Daoy (cell line): Measurements from ENCODE around the gene DUOXA1. TPM values are rescaled to one million over a fixed set of nuclear protein-coding genes. Genes with fewer than 3 reads are reported as not detected.
"Not testable (repeated sequence)": the region's sequence is repeated elsewhere in the genome, so short reads cannot be mapped to it uniquely, and the experiment has no call there.

Experiments used
- DNase-seq: peaks from one replicate; pipeline ENCODE4 v3.0.0-alpha.2; 2015; ENCODE audit warnings: low read depth
- total RNA-seq: library from RNA; depleted of rRNA; stranded (reverse); fragments of >200 nt; shearing (Covaris generic); gene quantifications from 2 replicates; pipeline ENCODE4 v1.2.3, GENCODE V29; 2014

Gene DUOXA1
- total RNA-seq, 1 experiment from 2014 or later = not detected

DNA sequence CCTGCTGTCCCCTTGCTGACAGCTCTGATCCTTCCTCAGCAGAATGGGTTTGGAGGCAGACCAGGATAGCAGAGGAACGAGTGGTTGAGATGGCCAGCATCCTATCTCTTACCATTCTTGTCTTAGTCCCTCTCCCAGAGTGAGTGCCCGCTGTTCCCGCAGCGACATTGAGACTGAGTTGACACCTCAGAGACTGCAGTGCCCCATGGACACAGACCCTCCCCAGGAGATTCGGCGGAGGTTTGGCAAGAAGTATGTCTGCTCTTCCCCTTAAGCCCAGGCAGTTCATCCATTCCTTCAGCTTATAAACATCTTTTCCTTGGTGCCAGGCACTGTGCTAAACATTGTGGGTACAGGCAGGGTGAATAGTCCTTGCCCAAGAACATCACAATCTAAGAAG lies 21.3 kb upstream of the DUOXA1 start:
- no peak for DNase-seq

DNA sequence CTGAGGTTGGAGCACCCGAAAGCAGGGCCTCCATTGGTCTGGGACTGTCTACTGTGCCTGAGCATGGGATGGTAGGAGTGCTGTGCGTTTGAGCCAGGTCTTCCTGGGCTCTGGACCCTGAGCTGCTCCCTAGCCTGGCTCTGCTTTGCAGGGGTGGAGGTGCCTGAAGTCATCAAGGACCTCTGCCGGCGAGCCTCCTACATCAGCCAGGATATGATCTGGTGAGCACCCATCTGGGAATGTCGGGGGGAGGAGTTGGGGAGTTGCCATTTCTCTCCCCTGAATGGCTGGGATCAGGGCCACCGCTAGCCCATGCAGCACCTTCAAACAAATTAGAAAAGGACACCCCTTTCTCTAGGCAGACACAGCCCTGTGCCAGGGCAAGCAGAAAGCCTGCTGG lies 20.8 kb upstream of the DUOXA1 start:
- no peak for DNase-seq

GRCh38 chr15:45149060-45149459 lies 19.4 kb upstream of the DUOXA1 start:
- DNase-seq = no peak

- DNase-seq = peak; percentile 36
Measured at GRCh38 chr15:45148076-45149059, 18.7 kb upstream of the DUOXA1 start.

- DNase-seq = no peak
Measured at GRCh38 chr15:45147606-45148005, 17.9 kb upstream of the DUOXA1 start.

DNA sequence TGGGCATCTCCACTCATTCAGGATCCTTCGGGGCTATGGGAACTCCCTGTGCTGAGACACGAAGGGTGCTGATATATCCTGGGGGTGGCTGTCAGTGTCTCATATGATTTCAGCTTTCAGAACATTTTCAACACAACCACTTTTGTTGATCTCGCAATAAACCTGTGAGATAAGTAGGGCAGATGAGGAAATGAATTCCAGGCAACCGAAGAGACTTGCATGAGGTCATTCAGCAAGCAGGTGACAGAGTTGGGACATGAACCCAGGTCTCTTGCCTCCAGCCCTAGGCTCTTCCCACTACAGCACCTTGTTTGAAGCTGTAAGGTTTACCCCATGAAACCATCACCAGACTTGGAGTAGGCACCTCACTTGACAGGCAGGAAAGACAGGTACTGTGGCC lies 16.7 kb upstream of the DUOXA1 start:
- DNase-seq = no peak

GRCh38 chr15:45144775-45145174 lies 15.1 kb upstream of the DUOXA1 start:
- DNase-seq = no peak

DNA sequence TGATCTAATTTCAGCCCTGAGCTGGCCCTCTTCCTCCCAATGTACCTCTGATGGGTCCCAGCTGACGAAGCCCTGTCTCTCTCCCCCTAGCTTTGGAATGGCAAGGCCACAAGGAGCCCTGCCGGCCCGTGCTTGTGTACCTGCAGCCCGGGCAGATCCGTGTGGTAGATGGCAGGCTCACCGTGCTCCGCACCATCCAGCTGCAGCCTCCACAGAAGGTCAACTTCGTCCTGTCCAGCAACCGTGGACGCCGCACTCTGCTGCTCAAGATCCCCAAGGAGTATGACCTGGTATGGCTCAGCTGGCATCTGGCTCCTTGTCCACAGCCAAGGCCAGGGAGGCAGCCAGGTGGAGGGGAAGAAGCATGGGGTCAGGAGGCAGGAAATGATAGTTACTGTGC lies 14.3 kb upstream of the DUOXA1 start:
- DNase-seq = no peak

GRCh38 chr15:45143056-45143455 lies 13.4 kb upstream of the DUOXA1 start:
- DNase-seq = no peak

DNA sequence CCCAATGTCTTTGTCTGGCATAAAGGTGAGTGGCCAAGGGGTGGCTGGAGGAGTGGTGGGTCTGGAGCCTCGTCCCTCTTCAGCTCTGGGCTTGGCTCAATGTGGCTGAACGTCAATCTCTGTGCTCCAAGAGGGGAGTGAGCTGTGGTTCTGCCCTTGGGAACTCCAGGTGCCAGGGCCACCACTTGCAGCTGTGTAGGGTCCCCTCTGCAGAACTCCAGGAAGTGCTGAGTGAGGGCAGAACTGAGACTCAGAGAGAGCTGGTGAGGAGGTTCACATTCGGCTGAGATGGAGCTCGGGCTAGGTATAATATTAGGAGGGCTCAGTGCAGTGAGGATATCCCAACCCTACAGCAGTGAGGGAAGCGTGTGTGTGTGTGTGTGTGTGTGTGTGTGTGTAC lies 11.7 kb upstream of the DUOXA1 start:
- DNase-seq = no peak

- no peak for DNase-seq
Measured at GRCh38 chr15:45140557-45141250, 11.0 kb upstream of the DUOXA1 start.

GRCh38 chr15:45139770-45140169 lies 10.1 kb upstream of the DUOXA1 start:
- DNase-seq = no peak

DNA sequence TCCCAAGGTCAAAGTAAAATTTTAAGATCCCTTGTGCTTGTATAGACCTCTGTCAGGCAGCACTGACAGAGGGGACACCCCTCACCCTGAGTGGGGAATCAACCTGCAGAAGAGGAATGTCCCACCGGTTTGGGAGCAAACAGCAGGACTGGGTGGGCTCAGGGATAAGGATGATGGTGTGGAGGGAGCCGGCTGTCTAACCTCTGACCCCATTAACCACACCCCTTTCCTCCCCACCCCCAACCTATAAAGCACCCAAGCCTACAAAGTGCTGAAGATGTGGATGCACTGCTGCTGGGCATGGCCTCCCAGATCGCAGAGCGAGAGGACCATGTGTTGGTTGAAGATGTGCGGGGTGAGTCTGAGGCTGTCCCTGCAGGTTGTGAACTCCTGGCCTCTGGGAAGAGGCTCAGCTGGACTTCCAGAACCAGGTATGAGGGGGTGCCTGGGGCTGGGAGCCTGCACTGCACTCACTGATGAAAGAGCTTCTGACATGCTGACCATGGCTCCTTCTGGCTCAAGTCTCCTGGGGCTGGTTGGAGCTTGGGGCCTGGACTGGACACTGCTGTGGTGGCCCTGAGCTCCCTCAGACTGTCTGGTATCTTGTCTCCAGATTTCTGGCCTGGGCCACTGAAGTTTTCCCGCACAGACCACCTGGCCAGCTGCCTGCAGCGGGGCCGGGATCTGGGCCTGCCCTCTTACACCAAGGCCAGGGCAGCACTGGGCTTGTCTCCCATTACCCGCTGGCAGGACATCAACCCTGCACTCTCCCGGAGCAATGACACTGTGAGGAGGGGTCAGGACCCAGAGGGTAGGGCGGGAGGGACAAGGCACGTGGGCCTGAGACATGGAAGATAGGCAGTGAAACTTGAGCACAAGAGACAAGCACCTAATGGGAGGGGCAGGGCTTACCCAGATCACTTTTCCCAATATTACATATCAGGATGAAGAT lies 9.4 kb upstream of the DUOXA1 start:
- DNase-seq = no peak

DNA sequence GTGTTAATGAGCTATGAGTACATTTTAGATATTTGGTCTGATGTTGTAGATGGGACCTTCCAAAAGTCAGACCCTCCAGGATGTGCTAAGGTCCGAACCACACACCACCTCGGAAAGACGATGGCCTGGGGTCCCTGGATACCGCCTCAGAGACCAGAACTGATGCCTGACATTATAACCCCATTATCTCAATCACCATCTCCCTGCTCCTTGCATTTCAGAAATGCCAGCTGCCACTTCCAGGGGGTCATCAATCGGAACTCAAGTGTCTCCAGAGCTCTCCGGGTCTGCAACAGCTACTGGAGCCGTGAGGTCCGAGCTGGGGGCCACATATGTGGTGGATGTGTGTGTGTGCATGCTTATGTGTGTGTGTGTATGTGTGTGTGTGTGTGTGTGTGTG lies 8.0 kb upstream of the DUOXA1 start:
- no peak for DNase-seq

- no peak for DNase-seq
Measured at GRCh38 chr15:45136378-45136764, 6.7 kb upstream of the DUOXA1 start.

DNA sequence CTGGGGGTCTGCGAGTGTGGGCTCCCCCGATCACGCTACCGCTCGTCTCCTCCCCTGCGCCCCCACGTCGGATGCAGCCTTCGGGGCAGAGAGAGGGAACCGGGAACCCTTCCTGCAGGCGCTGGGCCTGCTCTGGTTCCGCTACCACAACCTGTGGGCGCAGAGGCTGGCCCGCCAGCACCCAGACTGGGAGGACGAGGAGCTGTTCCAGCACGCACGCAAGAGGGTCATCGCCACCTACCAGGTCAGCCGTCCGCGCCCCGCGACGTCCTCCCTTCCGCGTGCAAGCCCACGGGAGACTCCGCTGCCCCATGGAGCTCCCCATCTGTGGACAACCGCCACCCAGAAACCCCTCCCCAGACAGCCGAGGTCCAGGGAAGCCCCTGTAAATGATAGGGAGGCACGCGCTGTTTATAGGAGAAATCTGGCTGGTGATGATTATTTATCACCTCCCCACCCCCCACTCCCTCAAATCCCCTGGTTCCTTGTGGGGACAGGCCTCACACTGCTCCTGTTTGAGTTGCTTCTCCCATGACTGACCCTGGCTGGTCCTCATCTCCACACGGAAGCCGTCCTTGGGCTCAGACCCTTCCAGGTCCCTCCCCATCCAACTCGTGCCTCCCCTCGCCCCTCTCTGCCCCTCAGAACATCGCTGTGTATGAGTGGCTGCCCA lies 6.2 kb upstream of the DUOXA1 start:
- DNase-seq = not testable (repeated sequence)

GRCh38 chr15:45134682-45135604 lies 5.3 kb upstream of the DUOXA1 start:
- DNase-seq = peak; percentile 46

GRCh38 chr15:45134046-45134445 lies 4.4 kb upstream of the DUOXA1 start:
- no peak for DNase-seq

- no peak for DNase-seq
Measured at GRCh38 chr15:45133561-45133920, 3.9 kb upstream of the DUOXA1 start.

DNA sequence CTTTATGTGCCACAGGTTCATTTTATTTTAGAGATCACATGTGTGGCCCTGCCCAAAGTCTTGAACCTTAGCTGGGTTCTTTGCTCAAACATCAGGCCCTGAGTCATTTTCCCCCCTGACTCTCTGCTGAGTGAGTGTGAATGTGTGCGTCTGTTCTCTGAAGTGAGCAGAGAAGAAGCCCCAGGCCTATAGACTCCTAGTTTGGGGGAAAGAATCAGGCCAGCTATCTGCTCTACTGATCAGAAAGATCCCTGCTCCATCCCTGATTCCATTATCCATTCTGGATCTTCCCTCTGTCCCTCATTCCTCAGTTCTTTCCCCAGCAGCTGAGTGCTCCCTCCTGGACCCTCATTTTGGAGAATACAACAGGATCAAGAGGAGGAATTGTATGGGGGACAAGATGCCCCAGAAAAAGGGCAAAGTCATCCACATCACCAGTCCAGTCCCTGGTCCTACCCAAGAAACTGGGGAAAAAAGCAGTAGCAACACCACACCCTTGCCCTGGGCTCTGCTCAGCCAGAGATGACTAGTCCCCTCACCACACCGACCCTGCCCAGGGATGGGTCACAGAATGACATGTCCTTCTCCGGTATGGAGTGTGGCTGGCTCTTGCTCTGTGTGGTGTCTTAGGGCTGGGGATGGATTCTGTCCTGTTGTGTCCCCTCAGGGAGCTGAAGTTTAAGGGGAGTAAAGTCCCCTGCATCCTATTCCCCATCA lies 3.3 kb upstream of the DUOXA1 start:
- DNase-seq = no peak
